Endothelial cell of umbilical vein (primary cell): ENCODE results near the gene PLA2G1B. TPM values are rescaled to one million over a fixed set of nuclear protein-coding genes. Genes with fewer than 3 reads are reported as not detected.

Experiments
- BruUV-seq: library from RNA; stranded (reverse); fragments of 400-500 nt; replicated peaks from 2 replicates; lab custom pipeline; 2021; lab: Mats Ljungman, UMichigan
- CTCF ChIA-PET: fragments of 300-600, 350-600 bp; sonication (Branson Sonifier 250); formaldehyde crosslinking; loops from one replicate; lab custom pipeline; 2021; ENCODE audit warnings: antibody characterized with exemption, inconsistent platforms; lab: Charles Lee
- POLR2A ChIA-PET: fragments of 300-600, 350-600 bp; sonication (Branson Sonifier 250); formaldehyde crosslinking; loops from one replicate; lab custom pipeline; 2021; ENCODE audit warnings: antibody characterized with exemption, inconsistent platforms; lab: Charles Lee
- DNase-seq: peaks from one replicate; pipeline ENCODE4 v3.0.0-alpha.2; 2011; ENCODE audit warnings: low read depth, low spot score
- FAIRE-seq: peaks from 2 replicates; lab custom pipeline; 2011; peaks lifted over from hg19 to GRCh38; lab: Jason Lieb, UNC
- H2AFZ ChIP-seq: 2 replicates; pipeline ENCODE4 v1.6.0; 2012; ENCODE audit warnings: low read depth, low read length, control low read depth, inconsistent platforms
- H3K27ac ChIP-seq: 2 replicates; pipeline ENCODE4 v1.5.1; 2011; ENCODE audit warnings: low read depth, mild to moderate bottlenecking, control low read depth, low read length, moderate library complexity; ENCODE audit not compliant: insufficient read depth
- H3K27me3 ChIP-seq, 2 experiments: 2 replicates each; pipeline versions ENCODE4 v1.6.0 to v1.6.1; 2011; ENCODE audit warnings: low read length in 2 of 2, mixed read lengths in 1 of 2; ENCODE audit not compliant: control insufficient read depth in 2 of 2, insufficient read depth in 2 of 2
- H3K36me3 ChIP-seq, 2 experiments: 2 replicates in 1 of 2; 3 replicates in 1 of 2; pipeline ENCODE4 v1.5.1; 2011; ENCODE audit warnings: low read length in 2 of 2, mild to moderate bottlenecking in 1 of 2, moderate library complexity in 1 of 2; ENCODE audit not compliant: control insufficient read depth in 2 of 2, insufficient read depth in 2 of 2; ENCODE audit errors: extremely low read depth in 1 of 2
- H3K4me1 ChIP-seq: 3 replicates; pipeline ENCODE4 v1.5.1; 2011; ENCODE audit warnings: mild to moderate bottlenecking, low read length; ENCODE audit not compliant: control insufficient read depth, insufficient read depth; ENCODE audit errors: extremely low read depth
- H3K4me2 ChIP-seq: 2 replicates; pipeline ENCODE4 v1.6.1; 2011; ENCODE audit warnings: low read length, control low read depth, mixed read lengths; ENCODE audit not compliant: insufficient read depth
- H3K4me3 ChIP-seq, 3 experiments: fragments of 200-600 bp in 1 of 3; sonication (generic), shearing (Covaris generic) in 1 of 3; replicated peaks in 1 of 3; 2 replicates each; pipeline ENCODE4 v1.5.1; 2011 to 2016; ENCODE audit warnings: control low read depth in 3 of 3, low read length in 3 of 3, mild to moderate bottlenecking in 2 of 3, inconsistent platforms in 1 of 3, low read depth in 1 of 3, moderate library complexity in 1 of 3; ENCODE audit not compliant: insufficient read depth in 1 of 3
- H3K79me2 ChIP-seq: 2 replicates; pipeline ENCODE4 v1.6.0; 2012; ENCODE audit warnings: low read length, inconsistent platforms; ENCODE audit not compliant: control insufficient read depth, insufficient read depth
- H3K9ac ChIP-seq: replicated peaks from 2 replicates; pipeline ENCODE3; 2011; ENCODE audit warnings: low read length, control low read depth; ENCODE audit not compliant: insufficient read depth; ENCODE audit errors: extremely low read depth
- H3K9me1 ChIP-seq: replicated peaks from 3 replicates; pipeline ENCODE4 v1.6.0; 2011; ENCODE audit warnings: mild to moderate bottlenecking, low read length; ENCODE audit not compliant: control insufficient read depth, insufficient read depth; ENCODE audit errors: extremely low read depth
- H3K9me3 ChIP-seq: replicated peaks from 2 replicates; pipeline ENCODE4 v1.5.1; 2012; ENCODE audit warnings: low read length, inconsistent platforms; ENCODE audit not compliant: control insufficient read depth, insufficient read depth
- H4K20me1 ChIP-seq: replicated peaks from 2 replicates; pipeline ENCODE3; 2011; ENCODE audit warnings: mild to moderate bottlenecking, low read length; ENCODE audit not compliant: control insufficient read depth, insufficient read depth; ENCODE audit errors: extremely low read depth
- GATA2 ChIP-seq: IDR thresholded peaks from 2 replicates; pipeline ENCODE4 v1.7.0; 2011; ENCODE audit warnings: low read depth, mild to moderate bottlenecking, moderate library complexity, mixed read lengths, low read length; ENCODE audit not compliant: insufficient read length, insufficient read depth
- MYC ChIP-seq: IDR thresholded peaks from one replicate; pipeline ENCODE4 v1.6.1; 2011; ENCODE audit warnings: mild to moderate bottlenecking, low read depth, low read length
- POLR2A ChIP-seq: IDR thresholded peaks from 2 replicates; pipeline ENCODE4 v1.6.1; 2012; ENCODE audit warnings: low read depth, mild to moderate bottlenecking, control low read depth, low read length
- POLR2AphosphoS5 ChIP-seq: IDR thresholded peaks from 2 replicates; pipeline ENCODE4 v1.6.1; 2012; ENCODE audit warnings: low read depth, mild to moderate bottlenecking, control low read depth, low read length, moderate library complexity; ENCODE audit not compliant: insufficient read depth
- dilution Hi-C: fragments of 300-500 bp; cut with MboI; formaldehyde crosslinking; loops from one replicate; pipeline ENCODE4 v1.15.0; 2019; ENCODE audit warnings: low sequenced_read_pairs; ENCODE audit not compliant: extremely low pct_ligation_motif_present
- intact Hi-C: fragments of 100-400 bp; cut with micrococcal nuclease; formaldehyde crosslinking; loops from one replicate; pipeline ENCODE4 v1.10.0; 2022
- polyA plus RNA-seq, 4 experiments: library from polyadenylated mRNA; depleted of rRNA in 3 of 4; stranded (reverse) in 3 of 4; unstranded in 1 of 4; fragments of >200 nt; gene quantifications; 2 replicates each; pipeline versions ENCODE4 v1.2.1 to v1.2.3, GENCODE V29; 2011 to 2012; ENCODE audit warnings: missing spikeins in 1 of 4
- total RNA-seq: library from RNA; stranded (reverse); gene quantifications from 2 replicates; pipeline ENCODE4 v1.2.3, GENCODE V29; 2021
- TF ChIP-seq, protein P1 (sequence below): IDR thresholded peaks from 2 replicates; pipeline ENCODE4 v1.6.1; 2011; ENCODE audit not compliant: insufficient read depth, insufficient read length
- TF ChIP-seq, protein P2 (sequence below), 2 donors: IDR thresholded peaks; 1 replicate in 1 of 2; 2 replicates in 1 of 2; pipeline ENCODE4 v1.5.1; 2011; ENCODE audit warnings: low read length in 2 of 2, mild to moderate bottlenecking in 2 of 2, moderate library complexity in 2 of 2, control low read depth in 1 of 2, inconsistent platforms in 1 of 2, low read depth in 1 of 2; ENCODE audit not compliant: insufficient read depth in 1 of 2; ENCODE audit errors: extremely low read depth in 1 of 2

Gene PLA2G1B
- total and polyA plus RNA-seq, 2 donors (not counting 3 experiments of a cell fraction or from before 2014, with no cell fraction given) = not detected

GRCh38 chr12:120284381-120284780 lies 43.2 kb downstream of the PLA2G1B start:
- intact Hi-C loops = no loop called here
- Histone ChIP-seq H3K4me1 (no peaks in the 10 kb centered on the region), H3K4me2 (no peak overlapping the region), H4K20me1 (no peaks in the 10 kb centered on the region), H3K4me3 (no peak overlapping the region), H3K9me1 (no peaks in the 10 kb centered on the region), H3K9me3 (no peaks in the 10 kb centered on the region), H3K79me2 (no peaks in the 10 kb centered on the region), H3K9ac (no peak overlapping the region), H3K27ac (no peak overlapping the region), H3K27me3 (no peaks in the 10 kb centered on the region), H2AFZ (no peak overlapping the region), H3K36me3 (no peaks in the 10 kb centered on the region)
- ChIA-PET CTCF (interaction anchor here (1.8 kb wide), 1 partner anchor 18 kb away, joined by 4 read pairs; the partner anchor contains the start of gene SIRT4), POLR2A (no interaction called here)
- no peak for DNase-seq
- TF ChIP-seq, protein P1, sequence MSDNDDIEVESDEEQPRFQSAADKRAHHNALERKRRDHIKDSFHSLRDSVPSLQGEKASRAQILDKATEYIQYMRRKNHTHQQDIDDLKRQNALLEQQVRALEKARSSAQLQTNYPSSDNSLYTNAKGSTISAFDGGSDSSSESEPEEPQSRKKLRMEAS = no peak
- TF ChIP-seq POLR2A (no peak), POLR2AphosphoS5 (no peak), MYC (no peak)
- FAIRE-seq = no peak
- dilution Hi-C loops = no loop called here
- no TSS peak for BruUV-seq

DNA sequence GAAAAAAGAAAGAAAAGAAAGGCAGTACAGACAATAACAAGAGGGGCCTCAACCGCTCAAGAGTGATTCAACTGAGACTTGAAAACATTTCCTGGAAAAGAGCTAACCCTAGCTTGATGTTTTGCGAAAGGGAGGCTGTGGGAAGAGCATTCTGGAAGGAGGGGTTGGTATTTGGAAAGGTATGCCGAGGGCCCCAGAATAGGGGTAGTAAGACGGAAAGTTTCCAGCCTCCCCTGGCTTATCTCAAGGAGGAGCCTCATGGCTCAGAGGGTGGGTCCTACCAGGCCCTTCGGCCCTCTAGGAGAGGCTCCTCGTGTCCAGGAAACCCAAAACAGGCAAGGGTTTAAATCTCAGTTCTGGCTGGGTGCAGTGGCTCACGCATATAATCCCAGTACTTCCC lies 44.3 kb downstream of the PLA2G1B start:
- Histone ChIP-seq H3K4me2 (no peak overlapping the region), H3K36me3 (no peaks in the 10 kb centered on the region), H4K20me1 (no peaks in the 10 kb centered on the region), H3K27me3 (no peaks in the 10 kb centered on the region), H3K27ac (no peak overlapping the region), H3K9ac (no peak overlapping the region), H3K79me2 (no peaks in the 10 kb centered on the region), H3K9me3 (no peaks in the 10 kb centered on the region), H3K4me1 (no peaks in the 10 kb centered on the region), H2AFZ (no peak overlapping the region), H3K9me1 (no peaks in the 10 kb centered on the region), H3K4me3 (no peak overlapping the region)
- DNase-seq (no peak), FAIRE-seq (no peak)
- CTCF ChIA-PET = interaction anchor here (1.4 to 1.8 kb wide), 3 partner anchors 13 to 55 kb away, joined by 4 to 6 read pairs (median 5); partner anchors contain the start of gene SIRT4
- POLR2A ChIA-PET = interaction anchor here (0.7 to 1.0 kb wide), 2 partner anchors 9 to 71 kb away, joined by 5 to 11 read pairs; partner anchors contain the start of genes RNU4-1 and RNU4-2
- TF ChIP-seq GATA2 = no peak
- TF ChIP-seq, protein P2, sequence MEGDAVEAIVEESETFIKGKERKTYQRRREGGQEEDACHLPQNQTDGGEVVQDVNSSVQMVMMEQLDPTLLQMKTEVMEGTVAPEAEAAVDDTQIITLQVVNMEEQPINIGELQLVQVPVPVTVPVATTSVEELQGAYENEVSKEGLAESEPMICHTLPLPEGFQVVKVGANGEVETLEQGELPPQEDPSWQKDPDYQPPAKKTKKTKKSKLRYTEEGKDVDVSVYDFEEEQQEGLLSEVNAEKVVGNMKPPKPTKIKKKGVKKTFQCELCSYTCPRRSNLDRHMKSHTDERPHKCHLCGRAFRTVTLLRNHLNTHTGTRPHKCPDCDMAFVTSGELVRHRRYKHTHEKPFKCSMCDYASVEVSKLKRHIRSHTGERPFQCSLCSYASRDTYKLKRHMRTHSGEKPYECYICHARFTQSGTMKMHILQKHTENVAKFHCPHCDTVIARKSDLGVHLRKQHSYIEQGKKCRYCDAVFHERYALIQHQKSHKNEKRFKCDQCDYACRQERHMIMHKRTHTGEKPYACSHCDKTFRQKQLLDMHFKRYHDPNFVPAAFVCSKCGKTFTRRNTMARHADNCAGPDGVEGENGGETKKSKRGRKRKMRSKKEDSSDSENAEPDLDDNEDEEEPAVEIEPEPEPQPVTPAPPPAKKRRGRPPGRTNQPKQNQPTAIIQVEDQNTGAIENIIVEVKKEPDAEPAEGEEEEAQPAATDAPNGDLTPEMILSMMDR (IDR thresholded peaks at IDR 0.05; ENCODE audit: extremely low read depth in 1 of 2, insufficient read depth in 1 of 2, low read depth in 1 of 2, low read length in 2 of 2) = no peak
- intact Hi-C loops (no loop called here), dilution Hi-C loops (no loop called here)
- BruUV-seq = no TSS peak
